GM08714 (cell line): ENCODE data around the gene TUBA4B.
A peak's percentile ranks its signal among the peaks of the same experiment; 100 is the strongest.

Source experiments
- H3K4me3 ChIP-seq: fragments of 200-500 bp; sonication (Bioruptor generic); 2 replicates; pipeline ENCODE4 v1.5.1; 2014; ENCODE audit warnings: mild to moderate bottlenecking, low read length, inconsistent platforms
- ZNF274 ChIP-seq: IDR thresholded peaks from 2 replicates; pipeline ENCODE4 v1.6.1; 2012; ENCODE audit warnings: mild to moderate bottlenecking, low read depth, low read length

TUBA4B gene

GRCh38 chr2:219228041-219228910 is 24.8 kb upstream of the TUBA4B start:
- peak overlapping the region; percentile 92 for H3K4me3 ChIP-seq

GRCh38 chr2:219228911-219229304 is 24.1 kb upstream of the TUBA4B start:
- TF ChIP-seq ZNF274, result no peak
- H3K4me3 ChIP-seq, result peak overlapping the region; percentile 92

More at GRCh38 chr2:219228041-219228910, 24.8 kb upstream of the TUBA4B start:
- TF ChIP-seq ZNF274, result no peak

GRCh38 chr2:219229305-219230058 is 23.6 kb upstream of the TUBA4B start, which contains the start of the genes ANKZF1 and ATG9A:
TSS of gene ANKZF1 (plus strand) at chr2:219229806. CDS start at chr2:219230258, 452 bp downstream.
TSS of gene ATG9A (minus strand) at chr2:219229636. CDS start at chr2:219228024, 1,612 bp downstream.
- TF ChIP-seq ZNF274, result no peak
- H3K4me3 ChIP-seq, result peak within 1 kb of the TSS; percentile 92

GRCh38 chr2:219230059-219230540 is 22.9 kb upstream of the TUBA4B start:
- TF ChIP-seq ZNF274, result no peak
- peak overlapping the region; percentile 64 for H3K4me3 ChIP-seq

GRCh38 chr2:219234331-219234730 is 18.7 kb upstream of the TUBA4B start:
- TF ChIP-seq ZNF274, result no peak
- no peak overlapping the region for H3K4me3 ChIP-seq

GRCh38 chr2:219243291-219243761 is 9.7 kb upstream of the TUBA4B start:
- TF ChIP-seq ZNF274, result no peak
- H3K4me3 ChIP-seq, result no peak overlapping the region; the same call in 1 of the 2 replicates

- peak overlapping the region; percentile 89 for H3K4me3 ChIP-seq
- no peak for TF ChIP-seq ZNF274
These were observed 8.3 kb upstream of the TUBA4B start for GRCh38 chr2:219244789-219245147.

GRCh38 chr2:219245148-219245898 is 7.7 kb upstream of the TUBA4B start, which contains the start of the genes GLB1L and STK16:
TSS of gene GLB1L (minus strand) at chr2:219245444. CDS start at chr2:219243573, 1,871 bp downstream.
TSS of gene STK16 (plus strand) at chr2:219245479. CDS start at chr2:219246000, 521 bp downstream.
- no peak for TF ChIP-seq ZNF274
- peak within 1 kb of the TSS; percentile 89 for H3K4me3 ChIP-seq

GRCh38 chr2:219245899-219246230 is 7.2 kb upstream of the TUBA4B start:
- peak overlapping the region; percentile 89 for H3K4me3 ChIP-seq
- no peak for TF ChIP-seq ZNF274

- no peak overlapping the region; the same call in 1 of the 2 replicates for H3K4me3 ChIP-seq
These were observed 6.5 kb upstream of the TUBA4B start for GRCh38 chr2:219246559-219246958.

GRCh38 chr2:219247678-219248642 is 5.1 kb upstream of the TUBA4B start:
- H3K4me3 ChIP-seq, result peak overlapping the region; percentile 27; the same call in 1 of the 2 replicates
- TF ChIP-seq ZNF274, result no peak

More at GRCh38 chr2:219246559-219246958, 6.5 kb upstream of the TUBA4B start:
- no peak for TF ChIP-seq ZNF274

- TF ChIP-seq ZNF274, result no peak
- H3K4me3 ChIP-seq, result peak overlapping the region; percentile 52; the same call in 1 of the 2 replicates
These were observed 4.2 kb upstream of the TUBA4B start for GRCh38 chr2:219248845-219249202.

- TF ChIP-seq ZNF274, result no peak
- peak overlapping the region; percentile 52; the same call in 1 of the 2 replicates for H3K4me3 ChIP-seq
These were observed 3.7 kb upstream of the TUBA4B start for GRCh38 chr2:219249203-219249980.
